GM19240 (cell line): ENCODE results near the gene KIAA1671.
A peak's percentile ranks its signal among the peaks of the same experiment; 100 is the strongest.

Source experiments
- DNase-seq: peaks from one replicate; pipeline ENCODE4 v3.0.0; 2011; ENCODE audit warnings: low spot score; ENCODE audit not compliant: insufficient read length

The KIAA1671 gene

GRCh38 chr22:25086902-25087282 lies 134.4 kb downstream of the KIAA1671 start:
- no peak for DNase-seq

GRCh38 chr22:25090225-25090890 lies 137.8 kb downstream of the KIAA1671 start:
- DNase-seq: no peak

GRCh38 chr22:25091458-25091857 lies 138.9 kb downstream of the KIAA1671 start:
- no peak for DNase-seq

DNA sequence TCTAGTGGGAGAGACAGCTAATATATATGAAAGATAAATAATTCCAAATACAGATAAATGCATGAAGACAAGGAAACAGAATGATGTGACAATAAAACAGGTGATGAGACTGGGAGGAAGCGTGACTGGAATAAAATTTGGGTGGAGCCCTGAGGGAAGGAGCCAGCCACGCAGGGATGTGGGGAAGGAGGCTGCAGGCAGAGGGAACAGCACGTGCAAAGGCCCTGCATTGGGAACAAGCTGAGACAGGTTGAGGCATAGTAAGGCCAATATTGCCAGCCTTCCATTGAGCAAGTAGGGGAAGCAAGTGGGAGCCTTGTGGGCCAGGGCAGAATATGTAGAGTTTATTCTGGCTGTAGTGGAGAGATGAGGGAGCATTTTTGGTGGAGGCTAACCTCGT lies 139.6 kb downstream of the KIAA1671 start:
- DNase-seq: no peak

GRCh38 chr22:25094579-25094978 lies 142.1 kb downstream of the KIAA1671 start:
- no peak for DNase-seq

DNA sequence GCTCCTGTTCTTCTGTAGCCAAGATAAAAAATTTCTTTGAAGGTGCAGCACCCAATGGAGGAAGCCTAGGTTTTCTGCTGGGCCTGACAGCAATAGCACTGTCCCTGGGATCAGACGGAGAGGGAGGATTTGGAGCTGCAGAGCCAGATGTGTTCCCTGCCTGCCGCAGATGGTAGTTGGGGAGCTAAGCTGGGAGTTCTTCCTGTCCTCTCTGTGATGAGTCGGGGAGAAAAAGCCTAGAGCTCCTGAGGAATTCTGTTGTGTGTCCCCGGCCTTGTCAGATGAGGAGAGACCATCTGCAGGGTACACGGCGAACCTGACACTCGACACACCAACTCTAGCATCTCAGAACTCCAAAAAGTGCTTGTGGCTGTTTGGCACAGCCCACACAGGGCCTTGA lies 143.4 kb downstream of the KIAA1671 start:
- DNase-seq: no peak

- DNase-seq: no peak
Observed at GRCh38 chr22:25096638-25097405, 144.3 kb downstream of the KIAA1671 start.

GRCh38 chr22:25098445-25099081 lies 146.0 kb downstream of the KIAA1671 start:
- no peak for DNase-seq

- no peak for DNase-seq
Observed at GRCh38 chr22:25099202-25099601, 146.7 kb downstream of the KIAA1671 start.

DNA sequence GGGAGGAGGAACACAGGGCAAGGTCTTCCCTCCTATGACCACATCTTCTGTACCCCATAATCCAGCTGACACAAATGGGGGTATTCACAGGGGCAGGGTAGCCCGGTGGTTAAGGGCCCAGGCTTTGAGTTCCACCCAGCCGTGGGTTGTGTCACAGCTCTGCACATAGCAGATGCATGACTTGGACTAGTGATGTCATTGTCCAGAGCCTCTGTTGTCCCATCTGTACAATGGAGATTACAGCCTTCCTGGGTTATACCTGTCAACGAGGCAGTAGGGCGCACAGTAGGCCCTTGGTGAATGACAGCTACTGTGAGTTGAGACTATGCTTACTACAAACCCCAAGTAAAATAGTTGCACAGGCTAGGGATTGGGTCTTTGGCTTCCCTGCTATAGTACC lies 147.9 kb downstream of the KIAA1671 start:
- no peak for DNase-seq

GRCh38 chr22:25100948-25101347 lies 148.4 kb downstream of the KIAA1671 start:
- no peak for DNase-seq

GRCh38 chr22:25101501-25101900 lies 149.0 kb downstream of the KIAA1671 start:
- DNase-seq: no peak

- DNase-seq: no peak
Observed at GRCh38 chr22:25101986-25102385, 149.5 kb downstream of the KIAA1671 start.

DNA sequence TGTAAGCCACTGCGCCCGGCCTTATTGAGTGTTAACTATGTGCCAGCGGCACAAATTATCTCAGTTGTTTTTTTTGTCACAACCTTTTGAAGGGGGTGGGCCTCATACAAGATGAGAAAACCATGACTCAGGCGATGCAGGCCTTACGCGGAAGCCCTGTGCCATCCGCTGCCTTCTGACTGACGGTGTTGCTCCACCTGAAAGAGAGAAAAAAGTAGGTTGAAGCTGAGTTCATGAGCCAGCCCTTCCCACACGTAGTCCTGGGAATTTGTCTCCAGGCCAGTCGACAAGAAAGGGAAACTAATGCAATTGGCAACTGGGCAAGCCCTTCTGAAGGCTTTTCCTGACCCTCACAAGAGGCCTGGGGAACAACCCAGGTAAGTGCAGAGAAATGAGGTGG lies 150.2 kb downstream of the KIAA1671 start:
- DNase-seq: no peak

- no peak for DNase-seq
Observed at GRCh38 chr22:25104367-25104766, 151.9 kb downstream of the KIAA1671 start.

GRCh38 chr22:25105817-25106650 lies 153.5 kb downstream of the KIAA1671 start:
- DNase-seq: no peak

GRCh38 chr22:25109878-25110595 lies 157.5 kb downstream of the KIAA1671 start:
- DNase-seq: no peak

DNA sequence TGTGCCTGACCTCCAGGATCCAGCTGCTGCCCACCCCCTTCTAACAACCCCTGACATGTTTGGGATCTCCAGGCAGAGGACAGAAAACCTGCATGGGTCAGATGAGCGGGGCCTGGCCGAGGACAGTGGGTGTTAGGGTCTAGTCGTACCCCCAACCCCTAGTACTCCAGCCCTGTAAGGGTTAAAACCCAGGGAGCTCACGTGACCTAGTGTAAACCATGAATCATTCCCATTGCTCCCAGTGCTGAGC lies 158.0 kb downstream of the KIAA1671 start:
- no peak for DNase-seq

DNA sequence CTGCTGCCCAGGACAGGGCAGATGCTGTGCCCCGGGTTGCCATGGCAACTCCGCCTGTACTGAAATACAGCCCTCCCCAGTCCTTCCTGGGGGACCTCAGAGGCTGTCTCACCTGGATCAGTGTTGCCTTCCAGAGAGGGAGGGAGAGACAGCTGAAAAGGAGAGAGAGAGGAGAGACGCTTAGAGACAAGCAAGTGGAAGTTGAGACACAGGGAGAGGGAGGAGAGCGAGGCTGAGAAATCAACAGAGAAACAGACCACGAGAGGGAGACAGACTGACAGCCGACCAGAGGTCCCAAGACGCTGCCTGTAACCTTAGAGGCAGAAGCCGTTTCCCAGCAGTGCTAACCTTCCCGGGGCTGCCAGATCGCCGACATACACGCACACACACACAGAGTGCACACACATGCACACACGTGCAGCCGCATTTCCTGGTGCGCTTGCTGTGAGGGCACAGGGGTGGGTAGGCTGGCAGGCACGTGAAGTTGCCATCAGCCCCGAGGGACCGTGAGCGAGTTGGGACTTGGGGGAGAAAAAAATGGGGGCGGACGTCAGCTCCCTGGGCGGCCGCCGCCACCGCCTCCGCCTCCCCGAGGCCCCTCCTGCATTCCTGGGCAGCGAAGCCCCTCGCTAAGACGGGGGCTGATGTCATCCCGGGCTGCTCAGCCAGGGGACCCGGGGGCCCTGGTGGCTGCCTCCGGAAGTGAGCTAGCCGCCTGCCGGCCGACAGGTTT lies 158.5 kb downstream of the KIAA1671 start:
- DNase-seq: peak; percentile 65
